ELF-1 (cell line): ENCODE measurements around the gene TET1.
A peak's percentile ranks its signal among the peaks of the same experiment; 100 is the strongest.
"Not testable (repeated sequence)": the region's sequence is repeated elsewhere in the genome, so short reads cannot be mapped to it uniquely, and the experiment has no call there.

Experiments used
- DNase-seq: peaks from one replicate; pipeline ENCODE4 v3.0.0-alpha.2; 2016; ENCODE audit warnings: low read depth, low spot score

Gene TET1

GRCh38 chr10:68606918-68607317 is 46.8 kb downstream of the TET1 start:
- no peak for DNase-seq

- not testable (repeated sequence) for DNase-seq
Observed at GRCh38 chr10:68610023-68610422, 49.9 kb downstream of the TET1 start.

- DNase-seq = no peak
Observed at GRCh38 chr10:68611227-68611626, 51.1 kb downstream of the TET1 start.

- DNase-seq = not testable (repeated sequence)
Observed at GRCh38 chr10:68613974-68614373, 53.8 kb downstream of the TET1 start.

- DNase-seq = peak; percentile 23
Observed at GRCh38 chr10:68617691-68618090, 57.6 kb downstream of the TET1 start.

- DNase-seq = no peak
Observed at GRCh38 chr10:68618234-68618633, 58.1 kb downstream of the TET1 start.

- DNase-seq = no peak
Observed at GRCh38 chr10:68619595-68619994, 59.5 kb downstream of the TET1 start.

GRCh38 chr10:68625316-68625921 is 65.3 kb downstream of the TET1 start:
- no peak for DNase-seq

- no peak for DNase-seq
Observed at GRCh38 chr10:68628576-68629127, 68.5 kb downstream of the TET1 start.

GRCh38 chr10:68632271-68632560 is 72.1 kb downstream of the TET1 start:
- DNase-seq = peak; percentile 40

GRCh38 chr10:68633281-68633680 is 73.1 kb downstream of the TET1 start:
- DNase-seq = no peak

GRCh38 chr10:68633816-68634466 is 73.8 kb downstream of the TET1 start:
- no peak for DNase-seq

- DNase-seq = peak; percentile 28
Observed at GRCh38 chr10:68636335-68636734, 76.2 kb downstream of the TET1 start.

- not testable (repeated sequence) for DNase-seq
Observed at GRCh38 chr10:68643550-68643949, 83.4 kb downstream of the TET1 start.

GRCh38 chr10:68647672-68648341 is 87.7 kb downstream of the TET1 start:
- DNase-seq = no peak

- no peak for DNase-seq
Observed at GRCh38 chr10:68655620-68656126, 95.5 kb downstream of the TET1 start.

- DNase-seq = no peak
Observed at GRCh38 chr10:68665841-68666240, 105.7 kb downstream of the TET1 start.

GRCh38 chr10:68666280-68666760 is 106.2 kb downstream of the TET1 start:
- DNase-seq = no peak

GRCh38 chr10:68668231-68668630 is 108.1 kb downstream of the TET1 start:
- DNase-seq = no peak

GRCh38 chr10:68668972-68669371 is 108.8 kb downstream of the TET1 start:
- no peak for DNase-seq

GRCh38 chr10:68684413-68684812 is 124.3 kb downstream of the TET1 start:
- no peak for DNase-seq

GRCh38 chr10:68696018-68696417 is 135.9 kb downstream of the TET1 start:
- no peak for DNase-seq

- no peak for DNase-seq
Observed at GRCh38 chr10:68697106-68697505, 137.0 kb downstream of the TET1 start.
